HepG2 (cell line): ENCODE measurements around the gene TNS1. TPM values are rescaled to one million over a fixed set of nuclear protein-coding genes. Genes with fewer than 3 reads are reported as not detected.

Experiments
- ATRX ChIP-seq: sonication (generic); formaldehyde crosslinking; IDR thresholded peaks from 2 replicates; pipeline ENCODE4 v1.4.0; 2020; ENCODE audit warnings: missing genetic modification reagents, borderline replicate concordance
- BORCS8-MEF2B ChIP-seq: sonication (generic); formaldehyde crosslinking; IDR thresholded peaks from 2 replicates; pipeline ENCODE4 v1.8.0; 2022; ENCODE audit warnings: mild to moderate bottlenecking, missing genetic modification reagents
- KDM3A ChIP-seq: IDR thresholded peaks from 2 replicates; pipeline ENCODE4 v1.6.1; 2018; ENCODE audit warnings: low read depth, missing compliant biosample characterization
- MEIS2 ChIP-seq: sonication (generic); formaldehyde crosslinking; IDR thresholded peaks from 2 replicates; pipeline ENCODE4 v1.9.0; 2021; ENCODE audit warnings: mild to moderate bottlenecking, missing genetic modification reagents
- NCOR1 ChIP-seq: fragments of 200-600 bp; sonication (generic); IDR thresholded peaks from 2 replicates; pipeline ENCODE4 v1.7.0; 2017; ENCODE audit warnings: antibody characterized with exemption, low read length, borderline replicate concordance
- POGK ChIP-seq: sonication (generic); formaldehyde crosslinking; conservative IDR thresholded peaks from 2 replicates; pipeline ENCODE4 v1.8.0; 2022; ENCODE audit warnings: mild to moderate bottlenecking, moderate library complexity, missing genetic modification reagents
- SNAPC2 ChIP-seq: sonication (generic); formaldehyde crosslinking; IDR thresholded peaks from 2 replicates; pipeline ENCODE4 v1.8.1; 2022; ENCODE audit warnings: mild to moderate bottlenecking, missing genetic modification reagents
- SRSF1 ChIP-seq: fragments of 200-400 bp; formaldehyde crosslinking; optimal IDR thresholded peaks from 2 replicates; pipeline ENCODE3; 2017; ENCODE audit warnings: mild to moderate bottlenecking, low read depth, low read length, moderate library complexity
- STAG1 ChIP-seq: sonication (generic); formaldehyde crosslinking; IDR thresholded peaks from 2 replicates; pipeline ENCODE4 v1.4.0; 2020; ENCODE audit warnings: missing genetic modification reagents
- ZFP41 ChIP-seq: sonication (generic); formaldehyde crosslinking; IDR thresholded peaks from 2 replicates; pipeline ENCODE4 v1.4.0; 2020; ENCODE audit warnings: mild to moderate bottlenecking, missing genetic modification reagents, borderline replicate concordance
- ZFP62 ChIP-seq: sonication (generic); formaldehyde crosslinking; IDR thresholded peaks from 2 replicates; pipeline ENCODE4 v1.4.0; 2020; ENCODE audit warnings: missing genetic modification reagents
- ZNF44 ChIP-seq: sonication (generic); formaldehyde crosslinking; IDR thresholded peaks from 2 replicates; pipeline ENCODE4 v1.5.1; 2020; ENCODE audit warnings: mild to moderate bottlenecking, missing genetic modification reagents
- ZNF556 ChIP-seq: sonication (generic); formaldehyde crosslinking; IDR thresholded peaks from 2 replicates; pipeline ENCODE4 v1.4.0; 2020; ENCODE audit warnings: mild to moderate bottlenecking, missing genetic modification reagents, borderline replicate concordance
- ZNF691 ChIP-seq: sonication (generic); formaldehyde crosslinking; IDR thresholded peaks from 2 replicates; pipeline ENCODE4 v1.4.0; 2020; ENCODE audit warnings: missing genetic modification reagents, low read depth, mild to moderate bottlenecking, borderline replicate concordance
- polyA plus RNA-seq, 8 experiments: library from polyadenylated mRNA; depleted of rRNA in 3 of 8; stranded (reverse) in 7 of 8; unstranded in 1 of 8; fragments of >200 nt; fragmentation: Illumina TruSeq in 4 of 8; extraction: Trizol in 4 of 8; gene quantifications; 2 replicates each; pipeline versions ENCODE4 v1.2.1 to v1.2.3, GENCODE V29; 2011 to 2016; ENCODE audit warnings: low read depth in 4 of 8, missing spikeins in 1 of 8, mixed read lengths in 1 of 8; ENCODE audit not compliant: insufficient read depth in 1 of 8
- total RNA-seq, 5 experiments: library from RNA; depleted of rRNA; stranded (reverse); fragments of >200 nt; fragmentation: Illumina TruSeq; extraction: Trizol; gene quantifications; 2 replicates each; pipeline ENCODE4 v1.2.3, GENCODE V29; 2016; ENCODE audit warnings: low read depth in 1 of 5
- TF ChIP-seq, protein P1 (sequence below): sonication (generic); formaldehyde crosslinking; IDR thresholded peaks from 2 replicates; pipeline ENCODE4 v1.4.0; 2020; ENCODE audit warnings: mild to moderate bottlenecking, missing genetic modification reagents
- TF ChIP-seq, protein P2 (sequence below), 2 experiments: sonication (generic) in 1 of 2; formaldehyde crosslinking in 1 of 2; IDR thresholded peaks; 2 replicates each; pipeline versions ENCODE4 v1.4.0 to v1.6.1; 2018 to 2020; ENCODE audit warnings: missing genetic modification reagents in 2 of 2, borderline replicate concordance in 1 of 2, low read depth in 1 of 2, mild to moderate bottlenecking in 1 of 2, missing biosample characterization in 1 of 2
- TF ChIP-seq, protein P3 (sequence below): IDR thresholded peaks from 2 replicates; pipeline ENCODE4 v1.6.1; 2016; ENCODE audit warnings: mild to moderate bottlenecking, missing biosample characterization, missing genetic modification reagents
- TF ChIP-seq, protein P4 (sequence below): IDR thresholded peaks from 2 replicates; pipeline ENCODE4 v1.6.1; 2016; ENCODE audit warnings: missing biosample characterization, missing genetic modification reagents, low read depth

Gene TNS1
- total and polyA plus RNA-seq, 2 of the 13 experiments (the other 11 are each of a cell fraction or from before 2014, with no cell fraction given): 1.9 to 118 TPM

- TF ChIP-seq ATRX (CRISPR knock-in tag) (no peak), NCOR1 (no peak), MEIS2 (CRISPR knock-in tag) (no peak), STAG1 (CRISPR knock-in tag) (peak; percentile 83), ZNF691 (CRISPR knock-in tag) (0 out of 2 replicates have a peak, but pooled peaks have one; percentile 55), KDM3A (CRISPR knock-in tag) (no peak), POGK (CRISPR knock-in tag) (no peak), ZFP41 (CRISPR knock-in tag) (no peak), SNAPC2 (CRISPR knock-in tag) (peak; percentile 74; the same call in 1 of the 2 replicates), ZNF556 (CRISPR knock-in tag) (peak; percentile 64; the same call in 1 of the 2 replicates), ZNF44 (CRISPR knock-in tag) (no peak), SRSF1 (no peak), BORCS8-MEF2B (no peak), ZFP62 (CRISPR knock-in tag) (0 out of 2 replicates have a peak, but pooled peaks have one; percentile 19)
- TF ChIP-seq, protein P1, sequence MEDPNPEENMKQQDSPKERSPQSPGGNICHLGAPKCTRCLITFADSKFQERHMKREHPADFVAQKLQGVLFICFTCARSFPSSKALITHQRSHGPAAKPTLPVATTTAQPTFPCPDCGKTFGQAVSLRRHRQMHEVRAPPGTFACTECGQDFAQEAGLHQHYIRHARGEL (CRISPR knock-in tag): 0 out of 2 replicates have a peak, but pooled peaks have one; percentile 25
- TF ChIP-seq, protein P2, sequence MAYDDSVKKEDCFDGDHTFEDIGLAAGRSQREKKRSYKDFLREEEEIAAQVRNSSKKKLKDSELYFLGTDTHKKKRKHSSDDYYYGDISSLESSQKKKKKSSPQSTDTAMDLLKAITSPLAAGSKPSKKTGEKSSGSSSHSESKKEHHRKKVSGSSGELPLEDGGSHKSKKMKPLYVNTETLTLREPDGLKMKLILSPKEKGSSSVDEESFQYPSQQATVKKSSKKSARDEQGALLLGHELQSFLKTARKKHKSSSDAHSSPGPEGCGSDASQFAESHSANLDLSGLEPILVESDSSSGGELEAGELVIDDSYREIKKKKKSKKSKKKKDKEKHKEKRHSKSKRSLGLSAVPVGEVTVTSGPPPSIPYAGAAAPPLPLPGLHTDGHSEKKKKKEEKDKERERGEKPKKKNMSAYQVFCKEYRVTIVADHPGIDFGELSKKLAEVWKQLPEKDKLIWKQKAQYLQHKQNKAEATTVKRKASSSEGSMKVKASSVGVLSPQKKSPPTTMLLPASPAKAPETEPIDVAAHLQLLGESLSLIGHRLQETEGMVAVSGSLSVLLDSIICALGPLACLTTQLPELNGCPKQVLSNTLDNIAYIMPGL (CRISPR knock-in tag; IDR thresholded peaks at IDR 0.05; ENCODE audit: borderline replicate concordance in 1 of 2, low read depth in 1 of 2): 0 out of 4 replicates have a peak, but pooled peaks have one; percentile 22 to 33
- TF ChIP-seq, protein P3, sequence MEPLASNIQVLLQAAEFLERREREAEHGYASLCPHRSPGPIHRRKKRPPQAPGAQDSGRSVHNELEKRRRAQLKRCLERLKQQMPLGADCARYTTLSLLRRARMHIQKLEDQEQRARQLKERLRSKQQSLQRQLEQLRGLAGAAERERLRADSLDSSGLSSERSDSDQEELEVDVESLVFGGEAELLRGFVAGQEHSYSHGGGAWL: peak; percentile 61
- TF ChIP-seq, protein P4, sequence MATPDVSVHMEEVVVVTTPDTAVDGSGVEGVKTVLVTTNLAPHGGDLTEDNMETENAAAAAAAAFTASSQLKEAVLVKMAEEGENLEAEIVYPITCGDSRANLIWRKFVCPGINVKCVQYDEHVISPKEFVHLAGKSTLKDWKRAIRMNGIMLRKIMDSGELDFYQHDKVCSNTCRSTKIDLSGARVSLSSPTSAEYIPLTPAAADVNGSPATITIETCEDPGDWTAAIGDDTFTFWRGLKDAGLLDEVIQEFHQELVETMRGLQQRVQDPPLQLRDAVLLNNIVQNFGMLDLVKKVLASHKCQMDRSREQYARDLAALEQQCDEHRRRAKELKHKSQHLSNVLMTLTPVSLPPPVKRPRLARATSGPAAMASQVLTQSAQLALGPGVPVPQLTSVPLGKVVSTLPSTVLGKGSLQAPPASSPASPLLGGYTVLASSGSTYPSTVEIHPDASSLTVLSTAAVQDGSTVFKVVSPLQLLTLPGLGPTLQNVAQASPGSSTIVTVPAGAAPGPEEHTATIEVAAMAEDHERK (CRISPR knock-in tag): no peak
Measured at GRCh38 chr2:217922101-217923006, 80.4 kb downstream of the TNS1 start (continued).
